BE2C (cell line): Measurements from ENCODE around the gene WDR19.

Source experiments
- DNase-seq: peaks from one replicate; pipeline ENCODE4 v3.0.0-alpha.2; 2020
- H3K27me3 ChIP-seq: fragments of 250-450 bp; sonication (Bioruptor Pico); 2 replicates; pipeline ENCODE4 v1.5.1; 2020; ENCODE audit warnings: mild to moderate bottlenecking
- H3K36me3 ChIP-seq: fragments of 250-450 bp; sonication (Bioruptor Pico); 2 replicates; pipeline ENCODE4 v1.5.1; 2020; ENCODE audit warnings: mild to moderate bottlenecking
- H3K4me1 ChIP-seq: fragments of 250-450 bp; sonication (Bioruptor Pico); 2 replicates; pipeline ENCODE4 v1.5.1; 2020
- H3K4me3 ChIP-seq: 2 replicates; pipeline ENCODE4 v1.5.1; 2011; ENCODE audit warnings: low read depth, low read length
- H3K9me3 ChIP-seq: fragments of 250-450 bp; sonication (Bioruptor Pico); 2 replicates; pipeline ENCODE4 v1.5.1; 2020
- TF ChIP-seq, protein P1 (sequence below): IDR thresholded peaks from 2 replicates; pipeline ENCODE4 v1.5.1; 2012; ENCODE audit warnings: mild to moderate bottlenecking, low read depth, low read length

WDR19 gene

DNA sequence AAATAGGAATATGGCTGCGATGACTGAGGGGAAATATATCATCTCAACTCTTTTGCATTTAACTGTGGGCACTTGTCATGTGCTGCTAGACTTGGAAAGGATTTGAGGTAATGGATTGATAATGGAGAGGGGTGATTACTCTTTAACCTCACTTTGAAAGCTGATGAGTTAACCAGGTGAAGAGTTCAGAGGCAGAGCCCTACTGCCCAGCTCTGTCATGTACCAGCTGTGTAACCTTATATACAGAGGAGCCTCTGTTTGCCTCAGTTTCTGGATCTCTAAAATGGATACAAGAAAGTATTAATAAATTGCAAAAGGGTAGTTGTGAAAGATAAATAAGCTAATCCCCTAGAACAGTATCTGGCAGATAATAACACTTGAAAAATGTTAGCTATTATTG is 51.5 kb downstream of the WDR19 start:
- no peaks in the 10 kb centered on the region for H3K4me1 ChIP-seq
- no peaks in the 10 kb centered on the region for H3K9me3 ChIP-seq
- H3K27me3 ChIP-seq: no peaks in the 10 kb centered on the region
- peaks cover 5% of the 10 kb centered on the region for H3K36me3 ChIP-seq
- no peak overlapping the region for H3K4me3 ChIP-seq
- TF ChIP-seq, protein P1, sequence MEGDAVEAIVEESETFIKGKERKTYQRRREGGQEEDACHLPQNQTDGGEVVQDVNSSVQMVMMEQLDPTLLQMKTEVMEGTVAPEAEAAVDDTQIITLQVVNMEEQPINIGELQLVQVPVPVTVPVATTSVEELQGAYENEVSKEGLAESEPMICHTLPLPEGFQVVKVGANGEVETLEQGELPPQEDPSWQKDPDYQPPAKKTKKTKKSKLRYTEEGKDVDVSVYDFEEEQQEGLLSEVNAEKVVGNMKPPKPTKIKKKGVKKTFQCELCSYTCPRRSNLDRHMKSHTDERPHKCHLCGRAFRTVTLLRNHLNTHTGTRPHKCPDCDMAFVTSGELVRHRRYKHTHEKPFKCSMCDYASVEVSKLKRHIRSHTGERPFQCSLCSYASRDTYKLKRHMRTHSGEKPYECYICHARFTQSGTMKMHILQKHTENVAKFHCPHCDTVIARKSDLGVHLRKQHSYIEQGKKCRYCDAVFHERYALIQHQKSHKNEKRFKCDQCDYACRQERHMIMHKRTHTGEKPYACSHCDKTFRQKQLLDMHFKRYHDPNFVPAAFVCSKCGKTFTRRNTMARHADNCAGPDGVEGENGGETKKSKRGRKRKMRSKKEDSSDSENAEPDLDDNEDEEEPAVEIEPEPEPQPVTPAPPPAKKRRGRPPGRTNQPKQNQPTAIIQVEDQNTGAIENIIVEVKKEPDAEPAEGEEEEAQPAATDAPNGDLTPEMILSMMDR: no peak
- no peak for DNase-seq

DNA sequence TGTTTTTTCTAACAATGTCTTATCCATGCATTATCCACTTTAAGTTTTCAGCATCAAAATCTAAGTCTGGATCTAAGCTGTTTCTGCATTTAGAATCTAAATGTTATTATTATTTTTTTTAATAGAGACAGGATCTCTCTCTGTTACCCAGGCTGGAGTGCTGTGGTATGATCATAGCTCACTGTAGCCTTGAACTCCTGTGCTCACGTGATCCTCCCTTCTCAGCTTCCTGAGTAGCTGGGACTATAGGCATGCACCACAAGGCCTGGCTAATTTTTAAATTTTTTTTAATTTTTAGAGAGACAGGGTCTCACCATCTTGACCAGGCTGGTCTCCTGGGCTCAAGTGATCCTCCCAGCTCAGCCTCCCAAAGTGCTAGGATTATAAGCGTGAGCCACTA is 52.7 kb downstream of the WDR19 start:
- no peaks in the 10 kb centered on the region for H3K9me3 ChIP-seq
- H3K4me3 ChIP-seq: no peak overlapping the region
- H3K36me3 ChIP-seq: peaks cover 5% of the 10 kb centered on the region
- no peak for DNase-seq
- H3K4me1 ChIP-seq: no peaks in the 10 kb centered on the region
- TF ChIP-seq, protein P1: no peak
- no peaks in the 10 kb centered on the region for H3K27me3 ChIP-seq

GRCh38 chr4:39235696-39236095 is 53.4 kb downstream of the WDR19 start:
- Histone ChIP-seq H3K9me3 (no peaks in the 10 kb centered on the region), H3K4me1 (no peaks in the 10 kb centered on the region), H3K36me3 (peaks cover 5% of the 10 kb centered on the region), H3K27me3 (no peaks in the 10 kb centered on the region), H3K4me3 (no peak overlapping the region)
- DNase-seq: no peak
- TF ChIP-seq, protein P1: no peak

GRCh38 chr4:39237179-39237578 is 54.9 kb downstream of the WDR19 start:
- TF ChIP-seq, protein P1: no peak
- Histone ChIP-seq H3K9me3 (no peaks in the 10 kb centered on the region), H3K4me3 (no peak overlapping the region), H3K4me1 (no peaks in the 10 kb centered on the region), H3K36me3 (peaks cover 5% of the 10 kb centered on the region), H3K27me3 (no peaks in the 10 kb centered on the region)
- DNase-seq: no peak

GRCh38 chr4:39243462-39243861 is 61.1 kb downstream of the WDR19 start:
- Histone ChIP-seq H3K36me3 (no peaks in the 10 kb centered on the region), H3K4me3 (no peak overlapping the region), H3K27me3 (no peaks in the 10 kb centered on the region), H3K4me1 (no peaks in the 10 kb centered on the region), H3K9me3 (no peaks in the 10 kb centered on the region; the same call in 1 of the 2 replicates)
- TF ChIP-seq, protein P1: no peak
- DNase-seq: no peak

DNA sequence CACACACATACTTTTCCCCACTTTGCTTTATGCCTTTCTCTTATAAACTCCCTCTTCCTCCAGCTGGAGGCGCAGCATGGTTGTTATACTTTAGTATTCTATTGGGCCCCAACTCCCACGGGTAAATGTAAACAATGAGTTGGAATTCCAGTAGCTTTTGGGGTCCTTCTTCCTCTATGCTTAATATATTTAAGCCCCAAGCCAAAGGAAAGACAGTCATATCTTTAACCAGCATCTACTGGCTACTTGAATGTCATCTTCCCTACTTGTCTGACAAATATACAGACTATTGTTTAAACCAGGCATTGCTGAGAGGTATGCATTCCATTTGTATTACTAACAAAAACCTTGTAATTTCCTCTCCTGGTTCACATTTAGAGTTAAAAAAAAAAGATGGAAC is 72.9 kb downstream of the WDR19 start:
- Histone ChIP-seq H3K4me1 (no peaks in the 10 kb centered on the region), H3K9me3 (no peaks in the 10 kb centered on the region), H3K36me3 (peaks cover 3% of the 10 kb centered on the region), H3K4me3 (no peak overlapping the region), H3K27me3 (no peaks in the 10 kb centered on the region)
- TF ChIP-seq, protein P1: no peak
- no peak for DNase-seq
